SW 1271 (cell line): ENCODE measurements around the gene REG1A.

Experiments used
- DNase-seq, 2 experiments: peaks; one replicate each; lab custom pipeline; 2025; lab: John Stamatoyannopoulos, UW

REG1A gene

GRCh38 chr2:79128406-79128805 lies 8.1 kb downstream of the REG1A start:
- DNase-seq, result no peak

- no peak for DNase-seq
Observed at GRCh38 chr2:79129260-79129659, 9.0 kb downstream of the REG1A start.

GRCh38 chr2:79129804-79130203 lies 9.5 kb downstream of the REG1A start:
- no peak for DNase-seq

DNA sequence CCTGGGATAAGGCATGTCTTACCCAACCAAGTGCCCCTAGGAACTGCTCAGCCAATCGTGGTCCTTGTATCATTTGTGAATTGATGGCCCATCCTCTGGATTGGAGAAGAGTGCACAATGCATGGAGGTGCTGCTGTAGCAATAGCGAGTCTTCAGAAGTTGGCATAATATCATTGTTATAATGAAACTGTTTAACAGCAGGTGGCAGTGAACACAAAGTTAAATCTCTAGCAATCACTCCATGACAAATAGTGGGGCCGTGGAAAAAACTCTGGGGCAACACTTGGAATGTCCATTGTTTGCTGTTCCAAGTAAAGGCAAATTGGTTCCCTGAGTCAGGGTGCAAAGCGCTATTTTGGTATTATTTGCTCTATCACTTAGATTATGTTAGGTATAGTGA lies 11.4 kb downstream of the REG1A start:
- DNase-seq, result no peak

GRCh38 chr2:79138385-79138784 lies 18.1 kb downstream of the REG1A start:
- DNase-seq, result no peak

- DNase-seq, result no peak
Observed at GRCh38 chr2:79139423-79139822, 19.1 kb downstream of the REG1A start.

- no peak for DNase-seq
Observed at GRCh38 chr2:79155826-79156476, 35.7 kb downstream of the REG1A start.

- no peak for DNase-seq
Observed at GRCh38 chr2:79159030-79159429, 38.7 kb downstream of the REG1A start.

DNA sequence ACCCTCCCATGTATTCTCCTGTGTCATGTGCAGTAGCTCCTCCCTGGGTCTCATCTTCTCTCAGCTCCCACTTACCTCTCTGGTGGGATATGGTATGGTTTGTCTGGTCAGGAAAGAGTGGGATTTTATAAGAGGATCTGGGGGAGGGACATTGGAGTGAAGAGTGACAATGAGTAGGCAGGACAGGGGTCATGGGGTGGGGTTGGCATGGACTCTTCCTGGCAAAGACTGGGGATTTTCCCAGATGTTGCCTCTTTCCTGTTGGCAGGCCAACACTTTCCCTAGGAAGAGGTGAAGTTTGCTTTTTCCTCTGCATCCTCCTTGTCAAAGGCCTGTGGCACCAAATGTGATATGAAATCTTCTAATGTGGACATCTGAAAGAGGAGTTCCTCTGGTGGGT lies 39.4 kb downstream of the REG1A start, which contains the start of gene REG3A:
TSS of gene REG3A (minus strand) at position 101 of the 400 bp plus-strand sequence. CDS start 348 bp downstream, outside the sequence.
- DNase-seq, result no peak

GRCh38 chr2:79162132-79162531 lies 41.8 kb downstream of the REG1A start:
- no peak for DNase-seq

- no peak for DNase-seq
Observed at GRCh38 chr2:79162801-79163200, 42.5 kb downstream of the REG1A start.

GRCh38 chr2:79171348-79171958 lies 51.2 kb downstream of the REG1A start:
- no peak for DNase-seq
